NCI-H524 (cell line): Measurements from ENCODE around the gene PSEN2.
A peak's percentile ranks its signal among the peaks of the same experiment; 100 is the strongest.

Experiments used
- DNase-seq, 2 experiments: peaks; one replicate each; lab custom pipeline; 2025; lab: John Stamatoyannopoulos, UW

Gene PSEN2

DNA sequence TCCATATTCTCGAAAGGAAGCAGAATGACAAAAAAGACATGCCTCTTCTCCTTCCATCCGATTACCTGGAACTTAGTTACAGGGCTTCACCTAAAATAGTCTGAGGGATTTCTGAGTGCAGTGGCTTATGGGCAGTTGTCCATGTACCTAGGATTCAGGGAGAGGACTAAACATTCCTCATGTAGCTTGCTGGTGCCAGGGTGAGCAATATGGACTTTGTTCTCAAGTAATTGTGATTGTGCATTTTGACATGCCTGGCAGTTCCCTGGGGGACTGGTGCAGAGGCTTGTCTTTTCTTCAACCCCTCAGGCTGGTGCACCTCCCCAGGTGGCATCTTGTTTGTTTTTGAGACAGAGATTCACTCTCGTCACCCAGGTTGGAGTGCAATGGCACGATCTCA is 6.1 kb upstream of the PSEN2 start:
- DNase-seq: no peak

- DNase-seq: no peak
Observed at GRCh38 chr1:226865590-226865989, 4.8 kb upstream of the PSEN2 start.

GRCh38 chr1:226867461-226868054 is 2.9 kb upstream of the PSEN2 start:
- DNase-seq: no peak

DNA sequence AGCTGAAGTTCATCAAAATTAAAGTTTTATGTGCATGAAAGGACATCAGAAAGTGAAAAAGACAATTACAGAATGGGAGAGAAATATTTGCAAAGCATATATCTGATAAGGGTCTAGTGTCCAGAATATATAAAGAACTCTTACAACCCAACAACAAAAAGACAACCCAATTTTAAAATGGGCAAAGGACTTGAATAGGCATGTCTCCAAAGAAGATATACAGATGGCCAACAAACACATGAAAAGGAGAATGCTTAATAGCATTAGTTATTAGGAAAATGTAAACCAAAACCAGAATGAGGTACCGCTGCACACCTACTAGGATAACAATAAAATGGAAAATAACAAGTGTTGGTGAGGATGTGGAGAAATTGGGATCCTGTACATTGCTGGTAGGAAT is 1.7 kb upstream of the PSEN2 start:
- DNase-seq: no peak

DNA sequence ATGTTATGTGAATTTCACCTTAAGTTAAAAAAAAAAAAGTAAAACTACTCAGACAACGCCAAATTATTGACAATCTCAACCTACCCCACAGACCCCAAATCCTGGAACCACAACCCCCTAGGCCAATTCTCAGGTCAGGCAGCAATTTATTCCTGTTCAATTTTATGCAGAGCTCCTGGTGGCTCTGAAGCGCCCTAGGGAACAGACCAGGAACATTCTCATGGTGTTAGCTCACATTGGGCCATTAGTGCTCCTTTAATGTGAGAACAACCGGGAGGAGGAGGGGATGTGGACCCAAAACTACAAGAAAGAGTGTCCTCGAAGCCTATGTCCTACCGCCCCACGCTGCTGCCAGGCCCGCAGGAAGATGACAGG is 403 bp upstream of the PSEN2 start:
- no peak for DNase-seq

DNA sequence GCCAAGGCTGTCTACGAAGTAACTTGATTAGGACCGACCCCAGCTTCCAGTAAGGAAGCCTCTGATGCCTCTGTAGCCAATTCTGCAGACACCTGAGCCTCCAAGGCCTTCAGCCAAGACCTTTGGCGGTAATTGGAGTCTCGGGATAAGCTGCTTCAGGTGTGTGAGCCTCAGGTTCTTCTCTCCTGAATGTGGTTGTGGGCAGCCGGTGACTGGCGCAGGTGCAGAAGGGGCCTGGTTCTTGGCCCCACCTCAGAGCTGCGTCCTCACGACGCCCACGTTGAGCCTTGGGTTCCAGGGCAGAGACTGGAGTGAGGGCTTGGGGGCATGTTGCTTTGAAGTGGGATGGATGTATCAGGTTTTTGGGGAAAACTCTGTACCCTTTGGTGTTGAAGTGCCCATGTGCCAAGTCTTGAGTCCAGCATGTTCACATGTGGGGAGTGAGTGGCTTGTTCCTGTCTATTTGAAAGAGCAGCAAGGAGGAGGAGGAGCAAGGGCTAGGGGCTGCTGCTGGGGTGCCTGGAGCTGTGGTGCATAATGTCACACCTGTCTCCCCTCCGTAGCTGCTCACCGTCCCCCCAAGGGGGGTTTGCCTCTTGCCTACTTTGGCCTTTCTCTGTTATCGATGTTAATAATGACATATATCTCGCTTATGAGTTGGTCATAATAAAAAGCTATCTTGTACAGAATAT is 1.4 kb downstream of the PSEN2 start:
- DNase-seq: no peak

DNA sequence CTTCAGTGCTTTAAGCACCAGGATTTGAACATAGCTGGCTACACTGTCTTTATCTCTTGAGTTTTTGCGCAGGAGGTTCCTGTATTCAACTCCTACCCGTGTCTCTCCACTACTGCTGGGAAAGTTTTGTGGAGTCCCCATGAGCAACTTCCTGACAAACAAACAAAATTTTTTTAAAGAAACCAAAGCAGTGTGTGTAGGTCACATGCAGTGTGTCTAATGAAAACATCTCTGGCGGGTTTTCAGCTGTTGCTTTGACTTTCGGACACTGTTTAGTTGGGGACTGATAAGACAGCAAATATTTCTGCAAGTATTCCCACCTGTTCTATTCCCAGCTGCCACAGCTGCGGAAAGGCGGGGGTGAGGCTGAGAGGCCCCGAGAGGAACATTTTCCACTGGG is 2.0 kb downstream of the PSEN2 start:
- DNase-seq: no peak

DNA sequence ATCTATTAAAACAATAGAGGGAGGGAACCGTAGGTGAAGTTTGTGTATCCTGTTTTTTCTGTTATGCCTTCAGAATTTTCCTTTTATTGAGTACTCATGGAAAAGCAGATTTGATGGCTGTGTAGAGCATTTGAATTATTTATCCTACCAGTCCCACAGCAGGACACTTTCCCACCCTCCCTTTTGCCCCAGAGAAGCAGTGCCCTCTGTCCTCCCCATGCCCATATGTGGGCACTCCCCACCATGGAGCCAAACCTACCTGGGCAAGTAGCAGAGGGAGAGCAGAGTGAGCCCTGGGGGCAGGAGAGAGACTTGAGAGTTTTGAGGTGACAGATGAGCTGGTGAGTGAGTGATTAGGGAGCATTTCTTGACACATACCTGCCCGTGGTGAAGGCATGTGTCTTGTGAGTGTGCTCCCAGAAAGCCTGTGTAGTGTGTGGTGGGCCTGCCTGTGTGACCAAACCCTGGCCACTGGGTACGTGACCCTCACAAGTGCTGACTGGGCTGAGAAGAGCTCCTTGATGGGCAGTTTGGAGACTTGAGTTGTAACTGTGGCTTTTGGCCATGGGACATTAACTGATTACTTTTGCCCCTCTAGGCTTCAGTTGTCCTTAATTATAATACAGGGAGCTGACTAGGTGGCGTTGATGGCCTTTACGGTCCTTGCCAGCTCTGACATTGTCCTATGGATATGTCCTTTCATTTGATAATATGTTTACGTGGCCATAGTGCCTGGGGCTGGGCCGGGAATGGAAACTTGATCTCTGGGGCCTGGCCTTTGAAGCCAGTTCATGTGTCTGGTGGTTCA is 3.6 kb downstream of the PSEN2 start:
- DNase-seq: no peak

- DNase-seq: no peak
Observed at GRCh38 chr1:226874579-226875425, 4.4 kb downstream of the PSEN2 start.

DNA sequence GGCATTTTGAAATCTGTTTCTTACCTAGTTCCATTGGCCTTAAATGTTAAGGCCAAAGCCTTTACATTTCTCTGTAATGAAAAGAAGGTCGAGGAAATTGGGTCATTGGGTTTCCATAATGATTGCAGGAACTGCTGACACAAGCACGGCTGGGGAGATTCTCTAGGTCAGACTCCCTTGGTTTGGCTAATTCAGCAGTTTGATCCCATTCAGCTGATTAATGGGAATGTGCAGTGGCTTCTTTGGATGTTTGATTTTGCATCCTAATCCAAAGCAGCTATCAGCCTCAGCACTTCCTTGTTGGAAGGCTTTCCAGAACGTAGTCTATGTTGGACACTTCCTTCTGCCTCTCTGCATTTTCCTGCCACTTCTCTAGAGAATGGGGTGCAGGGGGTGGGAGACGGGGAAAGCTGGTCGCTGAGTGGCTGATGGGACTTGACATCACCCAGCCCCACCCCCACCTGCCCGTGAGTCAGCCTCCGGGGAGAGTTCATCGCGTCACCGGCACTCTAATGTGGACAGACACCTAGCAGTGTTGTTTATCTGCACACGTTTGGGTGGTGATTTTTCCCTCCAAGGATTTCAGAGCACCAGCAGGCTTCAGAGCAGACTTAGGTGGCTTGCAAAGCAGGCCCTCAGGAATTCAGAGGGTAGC is 5.4 kb downstream of the PSEN2 start:
- no peak for DNase-seq

- DNase-seq: no peak
Observed at GRCh38 chr1:226877669-226878068, 7.3 kb downstream of the PSEN2 start.

DNA sequence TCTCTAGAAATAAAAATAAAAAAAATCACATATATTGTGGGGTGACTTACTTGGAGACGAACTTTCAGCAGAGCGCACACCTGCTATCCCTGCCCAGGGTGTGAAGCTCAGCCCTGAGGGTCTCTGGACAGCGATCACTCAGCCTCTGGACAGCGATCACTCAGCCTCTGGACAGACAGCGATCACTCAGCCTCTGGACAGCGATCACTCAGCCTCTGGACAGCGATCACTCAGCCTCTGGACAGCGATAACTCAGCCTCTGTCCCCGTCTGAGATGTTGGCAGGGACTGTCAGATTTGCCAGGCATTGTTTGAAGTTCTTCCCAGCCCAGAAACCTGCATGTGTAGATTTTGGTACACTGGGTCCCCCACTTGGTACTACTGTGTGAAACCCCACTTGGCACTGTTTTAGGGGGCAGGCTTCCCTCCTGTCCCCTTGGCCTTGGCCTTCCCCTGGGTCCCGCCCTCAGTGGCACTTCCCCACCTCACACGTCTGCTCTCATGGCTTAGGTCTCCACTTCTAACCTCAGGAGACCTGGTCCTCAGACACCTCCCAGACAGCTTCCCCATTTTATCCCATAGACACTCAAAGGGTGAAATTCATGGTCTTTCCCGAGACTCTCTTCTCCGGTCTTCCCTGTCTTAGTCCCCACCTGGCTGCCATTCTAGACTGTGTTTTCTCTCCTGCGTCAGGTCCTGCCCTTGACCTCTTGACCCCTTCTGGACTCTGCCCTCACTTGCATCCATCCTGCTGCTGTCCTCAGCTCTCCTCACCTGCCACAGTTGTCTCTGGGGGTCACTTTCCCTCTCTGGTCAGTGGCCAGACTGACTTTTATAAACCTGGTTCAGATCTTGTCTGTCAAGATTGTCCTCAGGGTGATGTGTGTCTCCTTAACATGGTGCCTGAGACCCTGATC is 10.2 kb downstream of the PSEN2 start:
- no peak for DNase-seq

- DNase-seq: no peak
Observed at GRCh38 chr1:226881515-226882185, 11.2 kb downstream of the PSEN2 start.

DNA sequence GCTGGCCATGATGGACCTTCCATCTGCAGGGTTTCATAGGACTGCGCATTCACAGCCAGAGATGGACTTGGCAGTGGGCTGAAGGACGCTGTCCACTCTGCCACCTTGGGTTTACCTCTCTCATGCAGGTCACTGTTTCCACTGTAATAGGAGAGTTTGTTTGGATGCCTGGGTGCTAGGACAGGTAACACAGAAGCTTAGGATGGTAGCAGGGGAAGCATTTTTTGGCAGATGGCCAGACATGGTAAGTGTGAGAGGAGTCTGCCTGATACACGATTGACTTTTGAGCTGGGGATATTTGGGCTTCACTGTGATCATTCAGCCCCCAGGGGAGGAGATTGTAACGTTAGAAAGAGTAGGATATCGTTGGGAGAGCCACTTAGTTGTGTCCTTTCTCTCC is 11.8 kb downstream of the PSEN2 start:
- peak; percentile 55 to 70 for DNase-seq

GRCh38 chr1:226882631-226883409 is 12.4 kb downstream of the PSEN2 start:
- peak; percentile 35 to 70 for DNase-seq

DNA sequence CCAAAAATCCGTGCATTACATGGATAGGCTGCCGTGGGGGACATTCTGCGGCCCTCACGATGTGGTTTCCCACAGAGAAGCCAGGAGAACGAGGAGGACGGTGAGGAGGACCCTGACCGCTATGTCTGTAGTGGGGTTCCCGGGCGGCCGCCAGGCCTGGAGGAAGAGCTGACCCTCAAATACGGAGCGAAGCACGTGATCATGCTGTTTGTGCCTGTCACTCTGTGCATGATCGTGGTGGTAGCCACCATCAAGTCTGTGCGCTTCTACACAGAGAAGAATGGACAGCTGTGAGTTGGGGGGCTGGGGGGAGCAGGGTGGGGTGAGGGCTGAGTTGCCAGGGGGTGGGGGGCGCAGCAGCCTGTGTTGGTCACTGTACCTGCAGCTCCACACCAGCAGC is 13.2 kb downstream of the PSEN2 start:
- DNase-seq: no peak

DNA sequence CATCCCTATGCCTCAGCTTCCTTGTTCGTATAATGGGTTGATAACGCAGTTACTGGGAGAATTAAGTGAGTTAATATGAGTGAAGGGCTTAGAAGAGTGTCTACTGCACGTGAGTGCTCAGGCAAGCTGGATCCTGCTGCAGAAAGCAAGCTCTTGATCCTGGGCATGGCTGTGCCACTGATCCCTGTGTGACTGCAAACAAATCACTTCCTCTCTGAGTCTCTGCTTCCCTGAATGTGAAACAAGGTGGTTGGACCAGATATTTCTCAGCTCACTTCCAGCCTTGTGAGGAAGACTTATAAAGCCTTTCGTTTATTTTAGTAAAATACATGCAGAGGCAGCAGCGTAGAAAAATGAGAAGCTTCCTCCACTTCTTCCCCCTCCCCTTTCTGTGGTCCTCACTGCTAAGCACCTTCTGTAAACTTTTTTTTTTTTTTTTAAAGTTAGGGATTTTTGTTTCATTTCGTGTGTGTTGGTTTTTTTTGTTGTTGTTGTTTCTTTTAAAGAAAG is 13.8 kb downstream of the PSEN2 start:
- DNase-seq: peak in 1 of 2 experiments; percentile 34

GRCh38 chr1:226884966-226885820 is 14.8 kb downstream of the PSEN2 start:
- peak; percentile 57 to 86 for DNase-seq
